ENCODE results near the gene ZNF423.

GRCh38 chr16:49520492-49521038 lies 335.3 kb downstream of the ZNF423 start:
- TF ChIP-seq, protein P1, sequence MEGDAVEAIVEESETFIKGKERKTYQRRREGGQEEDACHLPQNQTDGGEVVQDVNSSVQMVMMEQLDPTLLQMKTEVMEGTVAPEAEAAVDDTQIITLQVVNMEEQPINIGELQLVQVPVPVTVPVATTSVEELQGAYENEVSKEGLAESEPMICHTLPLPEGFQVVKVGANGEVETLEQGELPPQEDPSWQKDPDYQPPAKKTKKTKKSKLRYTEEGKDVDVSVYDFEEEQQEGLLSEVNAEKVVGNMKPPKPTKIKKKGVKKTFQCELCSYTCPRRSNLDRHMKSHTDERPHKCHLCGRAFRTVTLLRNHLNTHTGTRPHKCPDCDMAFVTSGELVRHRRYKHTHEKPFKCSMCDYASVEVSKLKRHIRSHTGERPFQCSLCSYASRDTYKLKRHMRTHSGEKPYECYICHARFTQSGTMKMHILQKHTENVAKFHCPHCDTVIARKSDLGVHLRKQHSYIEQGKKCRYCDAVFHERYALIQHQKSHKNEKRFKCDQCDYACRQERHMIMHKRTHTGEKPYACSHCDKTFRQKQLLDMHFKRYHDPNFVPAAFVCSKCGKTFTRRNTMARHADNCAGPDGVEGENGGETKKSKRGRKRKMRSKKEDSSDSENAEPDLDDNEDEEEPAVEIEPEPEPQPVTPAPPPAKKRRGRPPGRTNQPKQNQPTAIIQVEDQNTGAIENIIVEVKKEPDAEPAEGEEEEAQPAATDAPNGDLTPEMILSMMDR (IDR thresholded peaks at IDR 0.05; ENCODE audit: insufficient read depth, low read depth, low read length): no peak
- TF ChIP-seq EZH2 (IDR thresholded peaks at IDR 0.05; ENCODE audit: insufficient read depth, low read length): no peak

Data from astrocyte (in vitro differentiated cells and primary cell).